A673 (cell line): ENCODE data around the gene DNAJC6. TPM values are rescaled to one million over a fixed set of nuclear protein-coding genes. Genes with fewer than 3 reads are reported as not detected.

Experiments used
- BruUV-seq: library from RNA; stranded (reverse); fragments of 400-500 nt; replicated peaks from 2 replicates; lab custom pipeline; 2021; lab: Mats Ljungman, UMichigan
- CTCF ChIA-PET: fragments of 300-600 bp; sonication (Branson Sonifier 250); formaldehyde crosslinking; loops from one replicate; lab custom pipeline; 2022; ENCODE audit warnings: antibody characterized with exemption; lab: Charles Lee
- POLR2A ChIA-PET: fragments of 300-600 bp; sonication (Branson Sonifier 250); formaldehyde crosslinking; loops from one replicate; lab custom pipeline; 2022; ENCODE audit warnings: antibody characterized with exemption; ENCODE audit not compliant: low non-redundant PET; lab: Charles Lee
- DNase-seq: peaks from one replicate; pipeline ENCODE4 v3.0.0-alpha.2; 2015; ENCODE audit warnings: low spot score
- H3K27ac ChIP-seq: fragments of 200-600 bp; sonication (generic); 2 replicates; pipeline ENCODE4 v1.5.1; 2016; ENCODE audit warnings: mixed run types, low read depth, mild to moderate bottlenecking, mixed read lengths, antibody characterized with exemption, low read length; ENCODE audit not compliant: poor library complexity, severe bottlenecking
- H3K27me3 ChIP-seq: fragments of 200-600 bp; sonication (generic); replicated peaks from 2 replicates; pipeline ENCODE4 v1.6.1; 2017; ENCODE audit warnings: mixed run types, low read depth, mild to moderate bottlenecking, mixed read lengths, antibody characterized with exemption, low read length; ENCODE audit not compliant: insufficient read depth, poor library complexity
- H3K36me3 ChIP-seq: fragments of 200-600 bp; sonication (generic); 2 replicates; pipeline ENCODE4 v1.6.1; 2016; ENCODE audit warnings: mixed run types, mild to moderate bottlenecking, mixed read lengths, antibody characterized with exemption, low read length; ENCODE audit not compliant: insufficient read depth, poor library complexity, severe bottlenecking
- H3K4me1 ChIP-seq: fragments of 200-600 bp; sonication (generic); 2 replicates; pipeline ENCODE4 v1.6.1; 2017; ENCODE audit warnings: mixed run types, mild to moderate bottlenecking, mixed read lengths, antibody characterized with exemption, low read length; ENCODE audit not compliant: insufficient read depth, poor library complexity, severe bottlenecking
- H3K4me3 ChIP-seq: fragments of 200-600 bp; sonication (generic); 2 replicates; pipeline ENCODE4 v1.5.1; 2016; ENCODE audit warnings: low read depth, mixed run types, mild to moderate bottlenecking, mixed read lengths, low read length; ENCODE audit not compliant: poor library complexity, severe bottlenecking
- H3K9me3 ChIP-seq: fragments of 200-600 bp; sonication (generic); 2 replicates; pipeline ENCODE4 v1.6.1; 2016; ENCODE audit warnings: mixed run types, low read depth, mild to moderate bottlenecking, mixed read lengths, antibody characterized with exemption, low read length; ENCODE audit not compliant: poor library complexity, severe bottlenecking
- EZH2 ChIP-seq: fragments of 200-600 bp; sonication (generic); IDR thresholded peaks from 2 replicates; pipeline ENCODE4 v1.6.1; 2017; ENCODE audit warnings: borderline replicate concordance, low read depth, mild to moderate bottlenecking, mixed read lengths, antibody characterized with exemption, low read length; ENCODE audit not compliant: poor library complexity, severe bottlenecking
- intact Hi-C: fragments of 100-400 bp; cut with micrococcal nuclease; formaldehyde crosslinking; loops from one replicate; pipeline ENCODE4 v1.10.0; 2022; ENCODE audit not compliant: unreplicated experiment
- total RNA-seq: library from RNA; stranded (reverse); gene quantifications from 2 replicates; pipeline ENCODE4 v1.2.3, GENCODE V29; 2021
- TF ChIP-seq, protein P1 (sequence below): fragments of 300-800, 200-600 bp; sonication (generic); conservative IDR thresholded peaks from 2 replicates; pipeline ENCODE4 v1.5.1; 2017; ENCODE audit warnings: low read depth, mild to moderate bottlenecking, antibody characterized with exemption, low read length, moderate library complexity, mixed read lengths

The DNAJC6 gene
- total RNA-seq, 1 experiment from 2014 or later: 1.1 TPM

- no peaks in the 10 kb centered on the region for H3K9me3 ChIP-seq
- POLR2A ChIA-PET: no interaction called here
- H3K36me3 ChIP-seq: no peaks in the 10 kb centered on the region
- intact Hi-C loops: no loop called here
- no TSS peak for BruUV-seq
- no peak overlapping the region for H3K4me3 ChIP-seq
- H3K27me3 ChIP-seq: no peaks in the 10 kb centered on the region
- no peak for DNase-seq
- H3K4me1 ChIP-seq: no peaks in the 10 kb centered on the region
- TF ChIP-seq, protein P1, sequence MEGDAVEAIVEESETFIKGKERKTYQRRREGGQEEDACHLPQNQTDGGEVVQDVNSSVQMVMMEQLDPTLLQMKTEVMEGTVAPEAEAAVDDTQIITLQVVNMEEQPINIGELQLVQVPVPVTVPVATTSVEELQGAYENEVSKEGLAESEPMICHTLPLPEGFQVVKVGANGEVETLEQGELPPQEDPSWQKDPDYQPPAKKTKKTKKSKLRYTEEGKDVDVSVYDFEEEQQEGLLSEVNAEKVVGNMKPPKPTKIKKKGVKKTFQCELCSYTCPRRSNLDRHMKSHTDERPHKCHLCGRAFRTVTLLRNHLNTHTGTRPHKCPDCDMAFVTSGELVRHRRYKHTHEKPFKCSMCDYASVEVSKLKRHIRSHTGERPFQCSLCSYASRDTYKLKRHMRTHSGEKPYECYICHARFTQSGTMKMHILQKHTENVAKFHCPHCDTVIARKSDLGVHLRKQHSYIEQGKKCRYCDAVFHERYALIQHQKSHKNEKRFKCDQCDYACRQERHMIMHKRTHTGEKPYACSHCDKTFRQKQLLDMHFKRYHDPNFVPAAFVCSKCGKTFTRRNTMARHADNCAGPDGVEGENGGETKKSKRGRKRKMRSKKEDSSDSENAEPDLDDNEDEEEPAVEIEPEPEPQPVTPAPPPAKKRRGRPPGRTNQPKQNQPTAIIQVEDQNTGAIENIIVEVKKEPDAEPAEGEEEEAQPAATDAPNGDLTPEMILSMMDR: no peak
- no peak for TF ChIP-seq EZH2
- CTCF ChIA-PET: no interaction called here
- no peak overlapping the region for H3K27ac ChIP-seq
Observed at GRCh38 chr1:65355031-65355712, 45.8 kb downstream of the DNAJC6 start.

DNA sequence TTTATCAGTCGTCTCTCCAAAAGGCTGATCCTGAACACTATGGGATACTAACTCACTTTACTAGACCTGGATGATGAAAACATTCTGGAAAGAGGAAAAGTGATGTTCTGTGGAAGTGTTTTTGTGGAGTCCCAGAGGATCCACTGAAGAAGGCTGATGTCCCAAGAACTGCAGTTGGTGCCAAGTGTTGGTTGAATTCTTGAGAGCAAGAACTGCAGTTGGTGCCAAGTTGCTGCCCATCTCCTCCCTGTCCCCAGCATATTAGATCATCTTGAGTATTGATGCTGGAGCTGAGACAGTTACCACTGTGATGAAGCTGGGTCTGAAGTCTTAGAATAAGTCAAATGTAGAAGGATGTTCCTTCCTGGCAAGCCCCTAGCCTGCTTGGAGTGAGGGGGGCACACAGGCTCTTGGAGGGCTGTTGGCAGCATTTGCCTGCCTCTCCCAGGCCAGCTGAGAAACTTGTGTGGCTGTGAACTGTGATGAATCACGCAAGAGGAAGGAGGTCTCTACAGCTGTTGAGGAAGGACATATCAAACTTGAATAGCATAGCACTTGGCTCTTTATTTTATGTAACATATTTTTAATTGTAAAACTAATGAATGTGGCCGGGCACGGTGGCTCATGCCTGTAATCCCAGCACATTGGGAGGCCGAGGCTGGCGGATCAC lies 48.1 kb downstream of the DNAJC6 start:
- Histone ChIP-seq H3K9me3 (no peaks in the 10 kb centered on the region), H3K27me3 (no peaks in the 10 kb centered on the region), H3K27ac (no peak overlapping the region), H3K4me1 (no peaks in the 10 kb centered on the region), H3K36me3 (no peaks in the 10 kb centered on the region), H3K4me3 (no peak overlapping the region)
- intact Hi-C loops: no loop called here
- DNase-seq: no peak
- POLR2A ChIA-PET: no interaction called here
- BruUV-seq: no TSS peak
- CTCF ChIA-PET: no interaction called here
- TF ChIP-seq, protein P1: no peak
- TF ChIP-seq EZH2: no peak

DNA sequence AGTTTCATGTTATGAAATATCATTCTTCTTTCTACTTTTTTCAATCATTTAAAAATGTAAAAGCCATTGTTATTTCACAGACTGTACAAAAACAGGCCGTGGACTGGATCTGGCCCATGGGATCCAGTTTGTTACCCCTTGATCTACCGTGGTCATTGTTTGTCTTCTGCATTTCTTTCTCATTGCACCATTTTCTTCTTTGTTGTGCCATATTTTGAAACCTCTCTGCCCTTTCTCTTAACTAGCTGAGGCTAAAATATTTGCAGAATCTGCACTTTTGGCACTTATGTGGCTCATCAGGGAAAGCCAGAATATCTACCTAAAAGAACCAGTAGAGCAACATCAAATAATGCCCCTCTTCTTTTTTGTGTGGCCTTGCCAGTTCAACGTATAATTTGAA lies 50.5 kb downstream of the DNAJC6 start:
- ChIA-PET CTCF (no interaction called here), POLR2A (no interaction called here)
- TF ChIP-seq EZH2: no peak
- TF ChIP-seq, protein P1: no peak
- H3K27me3 ChIP-seq: no peaks in the 10 kb centered on the region
- no peaks in the 10 kb centered on the region for H3K9me3 ChIP-seq
- H3K4me3 ChIP-seq: no peak overlapping the region
- H3K27ac ChIP-seq: no peak overlapping the region
- no TSS peak for BruUV-seq
- H3K4me1 ChIP-seq: no peaks in the 10 kb centered on the region
- no peaks in the 10 kb centered on the region for H3K36me3 ChIP-seq
- no peak for DNase-seq
- intact Hi-C loops: no loop called here
